Measurements from ENCODE around the gene PTPN4. TPM values are rescaled to one million over a fixed set of nuclear protein-coding genes. Genes with fewer than 3 reads are reported as not detected.

PTPN4 gene
- total and polyA plus RNA-seq, 3 donors from 2014 or later = 19.7 to 80.5 (median 58.5) TPM

- Histone ChIP-seq H3K4me1 (peaks cover 4% of the 10 kb centered on the region), H3K36me3 (ENCODE audit: low read depth, missing control alignments) (no peaks in the 10 kb centered on the region), H3K9me3 (no peaks in the 10 kb centered on the region), H3K27ac (no peak overlapping the region), H3K27me3 (no peaks in the 10 kb centered on the region), H3K4me3 (no peak overlapping the region)
- 91 to 96% methylated on average over 4 of the region's 4 CpGs for WGBS, 2 donors
- no peak for TF ChIP-seq CTCF (IDR thresholded peaks at IDR 0.05)
- no peak for TF ChIP-seq POLR2A (IDR thresholded peaks at IDR 0.05)
- no peak for DNase-seq
- intact Hi-C loops (cut with DNase I; ENCODE audit: low total_unique reads) = no loop called here
Observed at GRCh38 chr2:119772767-119773166, 13.0 kb downstream of the PTPN4 start.

- TF ChIP-seq CTCF (IDR thresholded peaks at IDR 0.05) (no peak), POLR2A (IDR thresholded peaks at IDR 0.05) (no peak)
- Histone ChIP-seq H3K4me1 (peaks cover 4% of the 10 kb centered on the region), H3K27me3 (no peaks in the 10 kb centered on the region), H3K36me3 (ENCODE audit: low read depth, missing control alignments) (no peaks in the 10 kb centered on the region), H3K27ac (no peak overlapping the region), H3K9me3 (no peaks in the 10 kb centered on the region), H3K4me3 (no peak overlapping the region)
- intact Hi-C loops (cut with DNase I; ENCODE audit: low total_unique reads) = no loop called here
- DNase-seq = no peak
Observed at GRCh38 chr2:119774026-119774425, 14.3 kb downstream of the PTPN4 start.

- intact Hi-C loops (cut with DNase I; ENCODE audit: low total_unique reads) = no loop called here
- Histone ChIP-seq H3K4me3 (no peak overlapping the region), H3K27me3 (no peaks in the 10 kb centered on the region), H3K27ac (no peak overlapping the region), H3K9me3 (no peaks in the 10 kb centered on the region), H3K36me3 (ENCODE audit: low read depth, missing control alignments) (no peaks in the 10 kb centered on the region), H3K4me1 (peaks cover 4% of the 10 kb centered on the region)
- DNase-seq = no peak
- WGBS, 2 donors = 93 to 96% methylated on average over 6 of the region's 6 CpGs
- no peak for TF ChIP-seq CTCF (IDR thresholded peaks at IDR 0.05)
- no peak for TF ChIP-seq POLR2A (IDR thresholded peaks at IDR 0.05)
Observed at GRCh38 chr2:119775102-119775501, 15.4 kb downstream of the PTPN4 start.

GRCh38 chr2:119782308-119783027, 22.7 kb downstream of the PTPN4 start:
- H3K9me3 ChIP-seq = no peaks in the 10 kb centered on the region
- DNase-seq = no peak
- no peaks in the 10 kb centered on the region for H3K27me3 ChIP-seq
- TF ChIP-seq POLR2A (IDR thresholded peaks at IDR 0.05) = no peak
- no peak for TF ChIP-seq CTCF (IDR thresholded peaks at IDR 0.05)
- intact Hi-C loops (cut with DNase I; ENCODE audit: low total_unique reads) = no loop called here
- no peak overlapping the region for H3K27ac ChIP-seq
- no peak overlapping the region for H3K4me3 ChIP-seq
- H3K4me1 ChIP-seq = no peaks in the 10 kb centered on the region
- WGBS, 2 donors = 94 to 97% methylated on average over 9 of the region's 9 CpGs
- no peaks in the 10 kb centered on the region for H3K36me3 ChIP-seq (ENCODE audit: low read depth, missing control alignments)

- Histone ChIP-seq H3K36me3 (ENCODE audit: low read depth, missing control alignments) (no peaks in the 10 kb centered on the region), H3K27me3 (no peaks in the 10 kb centered on the region)
- WGBS, 2 donors = 95 to 98% methylated on average over 5 of the region's 5 CpGs
Observed at GRCh38 chr2:119784876-119785275, 25.2 kb downstream of the PTPN4 start.

More at GRCh38 chr2:119784876-119785275, 25.2 kb downstream of the PTPN4 start:
- Histone ChIP-seq H3K4me1 (no peaks in the 10 kb centered on the region), H3K4me3 (no peak overlapping the region), H3K27ac (no peak overlapping the region), H3K9me3 (no peaks in the 10 kb centered on the region)
- TF ChIP-seq POLR2A (IDR thresholded peaks at IDR 0.05) (no peak), CTCF (IDR thresholded peaks at IDR 0.05) (no peak)
- DNase-seq = no peak
- intact Hi-C loops (cut with DNase I; ENCODE audit: low total_unique reads) = no loop called here

All from testis (tissue), 3 donors.